Measurements from ENCODE around the gene DLG2. TPM values are rescaled to one million over a fixed set of nuclear protein-coding genes. Genes with fewer than 3 reads are reported as not detected.

DLG2 gene
- total RNA-seq, 1 experiment from 2014 or later = 17.5 TPM

DNA sequence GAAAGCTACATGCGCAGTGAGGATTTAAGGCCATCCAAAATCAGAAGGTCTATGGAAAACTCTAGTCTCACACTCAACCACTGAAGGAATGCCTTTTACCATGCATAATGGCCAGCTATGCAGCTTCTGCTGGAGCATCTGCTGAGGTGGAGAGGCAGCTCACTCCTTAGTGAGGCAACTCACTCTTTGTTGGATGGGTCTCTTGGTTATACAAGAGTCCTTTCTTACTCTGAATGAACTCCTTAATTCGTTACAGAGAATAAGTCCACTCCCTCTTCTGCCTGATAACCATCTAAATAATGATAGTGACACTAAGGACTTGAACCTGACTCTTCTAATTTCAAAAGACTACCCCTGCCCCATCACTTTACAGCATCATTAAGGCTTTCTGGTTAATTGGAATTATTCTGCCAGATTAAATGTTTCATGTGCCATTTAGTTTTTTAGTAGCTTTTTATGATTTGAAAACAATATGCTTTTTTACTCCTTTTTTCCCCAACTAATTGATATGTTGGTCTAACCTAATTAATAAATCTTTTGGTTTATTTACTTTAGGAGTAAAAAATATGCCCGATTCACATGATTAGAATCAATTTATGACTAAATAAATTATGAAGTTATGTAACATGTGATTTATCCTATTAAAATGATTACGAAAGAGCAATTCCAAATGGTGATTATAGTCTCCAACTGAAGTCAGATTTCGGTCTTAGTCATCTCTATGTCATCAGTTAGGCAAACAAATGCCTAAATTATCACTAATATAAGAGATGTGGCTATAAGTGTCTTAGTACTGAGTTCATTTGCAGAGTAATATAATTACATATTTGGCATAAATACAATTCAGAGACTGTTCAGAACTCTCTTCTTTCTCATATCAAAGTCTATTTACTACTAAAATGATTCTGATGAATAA is 2054.3 kb downstream of the DLG2 start:
- no peak for DNase-seq (ENCODE audit: low spot score)

DNA sequence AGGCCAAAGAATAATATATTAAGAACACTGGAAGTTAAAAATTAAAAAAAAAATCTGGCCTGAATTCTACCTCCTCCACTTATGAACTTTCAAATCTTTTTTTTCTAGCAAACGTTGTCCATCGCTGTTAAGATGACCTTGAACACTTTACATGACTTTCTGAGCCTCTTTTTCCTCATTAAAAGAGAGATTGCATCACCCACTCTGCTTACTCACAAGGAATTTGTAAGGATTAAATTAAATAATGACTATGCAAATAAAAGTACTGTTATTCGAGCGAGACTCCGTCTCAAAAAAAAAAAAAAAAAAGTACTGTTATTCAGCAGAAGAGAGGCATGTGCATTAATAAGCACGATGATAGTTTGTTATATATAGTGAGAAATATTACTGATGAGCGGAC is 2055.8 kb downstream of the DLG2 start:
- ChIA-PET CTCF (no interaction called here), POLR2A (no interaction called here)
- H3K4me3 Mint-ChIP-seq = no peak overlapping the region
- no peaks in the 10 kb centered on the region for H3K9me3 Mint-ChIP-seq
- no peaks in the 10 kb centered on the region for H3K27me3 Mint-ChIP-seq (ENCODE audit: low read depth)
- H3K36me3 Mint-ChIP-seq = no peaks in the 10 kb centered on the region
- TF ChIP-seq ZNF263 (CRISPR knock-in tag; IDR thresholded peaks at IDR 0.05; ENCODE audit: low read depth) = no peak
- no peak for TF ChIP-seq CREB1 (CRISPR knock-in tag; IDR thresholded peaks at IDR 0.05)
- TF ChIP-seq, protein P1, sequence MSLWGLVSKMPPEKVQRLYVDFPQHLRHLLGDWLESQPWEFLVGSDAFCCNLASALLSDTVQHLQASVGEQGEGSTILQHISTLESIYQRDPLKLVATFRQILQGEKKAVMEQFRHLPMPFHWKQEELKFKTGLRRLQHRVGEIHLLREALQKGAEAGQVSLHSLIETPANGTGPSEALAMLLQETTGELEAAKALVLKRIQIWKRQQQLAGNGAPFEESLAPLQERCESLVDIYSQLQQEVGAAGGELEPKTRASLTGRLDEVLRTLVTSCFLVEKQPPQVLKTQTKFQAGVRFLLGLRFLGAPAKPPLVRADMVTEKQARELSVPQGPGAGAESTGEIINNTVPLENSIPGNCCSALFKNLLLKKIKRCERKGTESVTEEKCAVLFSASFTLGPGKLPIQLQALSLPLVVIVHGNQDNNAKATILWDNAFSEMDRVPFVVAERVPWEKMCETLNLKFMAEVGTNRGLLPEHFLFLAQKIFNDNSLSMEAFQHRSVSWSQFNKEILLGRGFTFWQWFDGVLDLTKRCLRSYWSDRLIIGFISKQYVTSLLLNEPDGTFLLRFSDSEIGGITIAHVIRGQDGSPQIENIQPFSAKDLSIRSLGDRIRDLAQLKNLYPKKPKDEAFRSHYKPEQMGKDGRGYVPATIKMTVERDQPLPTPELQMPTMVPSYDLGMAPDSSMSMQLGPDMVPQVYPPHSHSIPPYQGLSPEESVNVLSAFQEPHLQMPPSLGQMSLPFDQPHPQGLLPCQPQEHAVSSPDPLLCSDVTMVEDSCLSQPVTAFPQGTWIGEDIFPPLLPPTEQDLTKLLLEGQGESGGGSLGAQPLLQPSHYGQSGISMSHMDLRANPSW (CRISPR knock-in tag; conservative IDR thresholded peaks at IDR 0.05; ENCODE audit: low read depth) = no peak
- no peak for TF ChIP-seq NFE2L1 (CRISPR knock-in tag; IDR thresholded peaks at IDR 0.05)
- TF ChIP-seq, protein P2, sequence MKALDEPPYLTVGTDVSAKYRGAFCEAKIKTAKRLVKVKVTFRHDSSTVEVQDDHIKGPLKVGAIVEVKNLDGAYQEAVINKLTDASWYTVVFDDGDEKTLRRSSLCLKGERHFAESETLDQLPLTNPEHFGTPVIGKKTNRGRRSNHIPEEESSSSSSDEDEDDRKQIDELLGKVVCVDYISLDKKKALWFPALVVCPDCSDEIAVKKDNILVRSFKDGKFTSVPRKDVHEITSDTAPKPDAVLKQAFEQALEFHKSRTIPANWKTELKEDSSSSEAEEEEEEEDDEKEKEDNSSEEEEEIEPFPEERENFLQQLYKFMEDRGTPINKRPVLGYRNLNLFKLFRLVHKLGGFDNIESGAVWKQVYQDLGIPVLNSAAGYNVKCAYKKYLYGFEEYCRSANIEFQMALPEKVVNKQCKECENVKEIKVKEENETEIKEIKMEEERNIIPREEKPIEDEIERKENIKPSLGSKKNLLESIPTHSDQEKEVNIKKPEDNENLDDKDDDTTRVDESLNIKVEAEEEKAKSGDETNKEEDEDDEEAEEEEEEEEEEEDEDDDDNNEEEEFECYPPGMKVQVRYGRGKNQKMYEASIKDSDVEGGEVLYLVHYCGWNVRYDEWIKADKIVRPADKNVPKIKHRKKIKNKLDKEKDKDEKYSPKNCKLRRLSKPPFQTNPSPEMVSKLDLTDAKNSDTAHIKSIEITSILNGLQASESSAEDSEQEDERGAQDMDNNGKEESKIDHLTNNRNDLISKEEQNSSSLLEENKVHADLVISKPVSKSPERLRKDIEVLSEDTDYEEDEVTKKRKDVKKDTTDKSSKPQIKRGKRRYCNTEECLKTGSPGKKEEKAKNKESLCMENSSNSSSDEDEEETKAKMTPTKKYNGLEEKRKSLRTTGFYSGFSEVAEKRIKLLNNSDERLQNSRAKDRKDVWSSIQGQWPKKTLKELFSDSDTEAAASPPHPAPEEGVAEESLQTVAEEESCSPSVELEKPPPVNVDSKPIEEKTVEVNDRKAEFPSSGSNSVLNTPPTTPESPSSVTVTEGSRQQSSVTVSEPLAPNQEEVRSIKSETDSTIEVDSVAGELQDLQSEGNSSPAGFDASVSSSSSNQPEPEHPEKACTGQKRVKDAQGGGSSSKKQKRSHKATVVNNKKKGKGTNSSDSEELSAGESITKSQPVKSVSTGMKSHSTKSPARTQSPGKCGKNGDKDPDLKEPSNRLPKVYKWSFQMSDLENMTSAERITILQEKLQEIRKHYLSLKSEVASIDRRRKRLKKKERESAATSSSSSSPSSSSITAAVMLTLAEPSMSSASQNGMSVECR (CRISPR knock-in tag; IDR thresholded peaks at IDR 0.05; ENCODE audit: borderline replicate concordance) = no peak
- TF ChIP-seq ESRRA (CRISPR knock-in tag; IDR thresholded peaks at IDR 0.05; ENCODE audit: borderline replicate concordance) = no peak
- TF ChIP-seq RORB (CRISPR knock-in tag; IDR thresholded peaks at IDR 0.05) = no peak
- TF ChIP-seq, protein P3, sequence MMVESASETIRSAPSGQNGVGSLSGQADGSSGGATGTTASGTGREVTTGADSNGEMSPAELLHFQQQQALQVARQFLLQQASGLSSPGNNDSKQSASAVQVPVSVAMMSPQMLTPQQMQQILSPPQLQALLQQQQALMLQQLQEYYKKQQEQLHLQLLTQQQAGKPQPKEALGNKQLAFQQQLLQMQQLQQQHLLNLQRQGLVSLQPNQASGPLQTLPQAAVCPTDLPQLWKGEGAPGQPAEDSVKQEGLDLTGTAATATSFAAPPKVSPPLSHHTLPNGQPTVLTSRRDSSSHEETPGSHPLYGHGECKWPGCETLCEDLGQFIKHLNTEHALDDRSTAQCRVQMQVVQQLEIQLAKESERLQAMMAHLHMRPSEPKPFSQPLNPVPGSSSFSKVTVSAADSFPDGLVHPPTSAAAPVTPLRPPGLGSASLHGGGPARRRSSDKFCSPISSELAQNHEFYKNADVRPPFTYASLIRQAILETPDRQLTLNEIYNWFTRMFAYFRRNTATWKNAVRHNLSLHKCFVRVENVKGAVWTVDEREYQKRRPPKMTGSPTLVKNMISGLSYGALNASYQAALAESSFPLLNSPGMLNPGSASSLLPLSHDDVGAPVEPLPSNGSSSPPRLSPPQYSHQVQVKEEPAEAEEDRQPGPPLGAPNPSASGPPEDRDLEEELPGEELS (CRISPR knock-in tag; IDR thresholded peaks at IDR 0.05) = no peak
- TF ChIP-seq, protein P4, sequence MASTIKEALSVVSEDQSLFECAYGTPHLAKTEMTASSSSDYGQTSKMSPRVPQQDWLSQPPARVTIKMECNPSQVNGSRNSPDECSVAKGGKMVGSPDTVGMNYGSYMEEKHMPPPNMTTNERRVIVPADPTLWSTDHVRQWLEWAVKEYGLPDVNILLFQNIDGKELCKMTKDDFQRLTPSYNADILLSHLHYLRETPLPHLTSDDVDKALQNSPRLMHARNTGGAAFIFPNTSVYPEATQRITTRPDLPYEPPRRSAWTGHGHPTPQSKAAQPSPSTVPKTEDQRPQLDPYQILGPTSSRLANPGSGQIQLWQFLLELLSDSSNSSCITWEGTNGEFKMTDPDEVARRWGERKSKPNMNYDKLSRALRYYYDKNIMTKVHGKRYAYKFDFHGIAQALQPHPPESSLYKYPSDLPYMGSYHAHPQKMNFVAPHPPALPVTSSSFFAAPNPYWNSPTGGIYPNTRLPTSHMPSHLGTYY (CRISPR knock-in tag; IDR thresholded peaks at IDR 0.05) = no peak
- TF ChIP-seq, protein P5, sequence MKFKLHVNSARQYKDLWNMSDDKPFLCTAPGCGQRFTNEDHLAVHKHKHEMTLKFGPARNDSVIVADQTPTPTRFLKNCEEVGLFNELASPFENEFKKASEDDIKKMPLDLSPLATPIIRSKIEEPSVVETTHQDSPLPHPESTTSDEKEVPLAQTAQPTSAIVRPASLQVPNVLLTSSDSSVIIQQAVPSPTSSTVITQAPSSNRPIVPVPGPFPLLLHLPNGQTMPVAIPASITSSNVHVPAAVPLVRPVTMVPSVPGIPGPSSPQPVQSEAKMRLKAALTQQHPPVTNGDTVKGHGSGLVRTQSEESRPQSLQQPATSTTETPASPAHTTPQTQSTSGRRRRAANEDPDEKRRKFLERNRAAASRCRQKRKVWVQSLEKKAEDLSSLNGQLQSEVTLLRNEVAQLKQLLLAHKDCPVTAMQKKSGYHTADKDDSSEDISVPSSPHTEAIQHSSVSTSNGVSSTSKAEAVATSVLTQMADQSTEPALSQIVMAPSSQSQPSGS (CRISPR knock-in tag; IDR thresholded peaks at IDR 0.05; ENCODE audit: borderline replicate concordance, low read depth) = no peak
- TF ChIP-seq, protein P6, sequence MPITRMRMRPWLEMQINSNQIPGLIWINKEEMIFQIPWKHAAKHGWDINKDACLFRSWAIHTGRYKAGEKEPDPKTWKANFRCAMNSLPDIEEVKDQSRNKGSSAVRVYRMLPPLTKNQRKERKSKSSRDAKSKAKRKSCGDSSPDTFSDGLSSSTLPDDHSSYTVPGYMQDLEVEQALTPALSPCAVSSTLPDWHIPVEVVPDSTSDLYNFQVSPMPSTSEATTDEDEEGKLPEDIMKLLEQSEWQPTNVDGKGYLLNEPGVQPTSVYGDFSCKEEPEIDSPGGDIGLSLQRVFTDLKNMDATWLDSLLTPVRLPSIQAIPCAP (CRISPR knock-in tag; IDR thresholded peaks at IDR 0.05) = no peak
- H3K27ac Mint-ChIP-seq = peak overlapping the region; percentile 89
- H3K4me1 Mint-ChIP-seq = peaks cover 41% of the 10 kb centered on the region
- ATAC-seq = no peak
- DNase-seq (ENCODE audit: low spot score) = no peak

More for the DNA sequence above, 2054.3 kb downstream of the DLG2 start:
- Mint-ChIP-seq H3K4me3 (no peak overlapping the region), H3K36me3 (no peaks in the 10 kb centered on the region), H3K4me1 (peaks cover 38% of the 10 kb centered on the region), H3K27me3 (ENCODE audit: low read depth) (no peaks in the 10 kb centered on the region), H3K27ac (no peak overlapping the region), H3K9me3 (no peaks in the 10 kb centered on the region)
- ChIA-PET POLR2A (interaction anchor here (0.7 kb wide), 1 partner anchor 147 kb away, joined by 8 read pairs; no protein-coding TSS in a partner anchor), CTCF (interaction anchor here (1.3 kb wide), 1 partner anchor 152 kb away, joined by 4 read pairs; no protein-coding TSS in a partner anchor)
- peak; percentile 72 for ATAC-seq
- TF ChIP-seq HMGA2 (CRISPR knock-in tag; IDR thresholded peaks at IDR 0.05) (no peak), MYBL2 (CRISPR knock-in tag; IDR thresholded peaks at IDR 0.05) (no peak), KAT7 (CRISPR knock-in tag; IDR thresholded peaks at IDR 0.05; ENCODE audit: borderline replicate concordance) (no peak)
- TF ChIP-seq, protein P5 (CRISPR knock-in tag; IDR thresholded peaks at IDR 0.05; ENCODE audit: borderline replicate concordance, low read depth) = no peak
- TF ChIP-seq, protein P7, sequence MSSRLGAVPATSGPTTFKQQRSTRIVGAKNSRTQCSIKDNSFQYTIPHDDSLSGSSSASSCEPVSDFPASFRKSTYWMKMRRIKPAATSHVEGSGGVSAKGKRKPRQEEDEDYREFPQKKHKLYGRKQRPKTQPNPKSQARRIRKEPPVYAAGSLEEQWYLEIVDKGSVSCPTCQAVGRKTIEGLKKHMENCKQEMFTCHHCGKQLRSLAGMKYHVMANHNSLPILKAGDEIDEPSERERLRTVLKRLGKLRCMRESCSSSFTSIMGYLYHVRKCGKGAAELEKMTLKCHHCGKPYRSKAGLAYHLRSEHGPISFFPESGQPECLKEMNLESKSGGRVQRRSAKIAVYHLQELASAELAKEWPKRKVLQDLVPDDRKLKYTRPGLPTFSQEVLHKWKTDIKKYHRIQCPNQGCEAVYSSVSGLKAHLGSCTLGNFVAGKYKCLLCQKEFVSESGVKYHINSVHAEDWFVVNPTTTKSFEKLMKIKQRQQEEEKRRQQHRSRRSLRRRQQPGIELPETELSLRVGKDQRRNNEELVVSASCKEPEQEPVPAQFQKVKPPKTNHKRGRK (CRISPR knock-in tag; IDR thresholded peaks at IDR 0.05; ENCODE audit: borderline replicate concordance) = no peak

All from WTC11 (cell line).